Activated CD4-positive, alpha-beta T cell treated with anti-CD3 and anti-CD28 coated beads for 36 hours (primary cell): ENCODE data around the gene CORO2A. TPM values are rescaled to one million over a fixed set of nuclear protein-coding genes. Genes with fewer than 3 reads are reported as not detected.
"Not testable (repeated sequence)": the region's sequence is repeated elsewhere in the genome, so short reads cannot be mapped to it uniquely, and the experiment has no call there.

Source experiments
- ATAC-seq: fragments of 200-7000 bp; cut with Tn5 transposase; one replicate; pipeline ENCODE4 v1.10.0; 2021; ENCODE audit warnings: mild to moderate bottlenecking, moderate library complexity
- CTCF ChIA-PET: fragments of 350-600 bp; sonication (Branson Sonifier 250); formaldehyde crosslinking; loops from one replicate; lab custom pipeline; 2021; ENCODE audit warnings: antibody characterized with exemption; lab: Charles Lee
- POLR2A ChIA-PET: fragments of 350-600 bp; sonication (Branson Sonifier 250); formaldehyde crosslinking; loops from one replicate; lab custom pipeline; 2021; ENCODE audit warnings: antibody characterized with exemption, inconsistent platforms; lab: Charles Lee
- DNase-seq: peaks from one replicate; pipeline ENCODE4 v3.0.0-alpha.2; 2020
- H3K27ac Mint-ChIP-seq: one replicate; pipeline ENCODE4 v1.8.0; 2021; ENCODE audit warnings: mixed read lengths
- H3K27me3 Mint-ChIP-seq: one replicate; pipeline ENCODE4 v1.8.0; 2021; ENCODE audit warnings: mixed read lengths
- H3K36me3 Mint-ChIP-seq: one replicate; pipeline ENCODE4 v1.8.0; 2021; ENCODE audit warnings: low read depth, mixed read lengths
- H3K4me1 Mint-ChIP-seq: one replicate; pipeline ENCODE4 v1.8.0; 2021; ENCODE audit warnings: mixed read lengths
- H3K4me3 Mint-ChIP-seq: one replicate; pipeline ENCODE4 v1.8.0; 2021; ENCODE audit warnings: mild to moderate bottlenecking, moderate library complexity, mixed read lengths
- H3K9me3 Mint-ChIP-seq: one replicate; pipeline ENCODE4 v1.8.0; 2021; ENCODE audit warnings: low read depth, mixed read lengths
- intact Hi-C, 2 experiments: fragments of 100-400 bp; cut with DNase I in 1 of 2; cut with micrococcal nuclease in 1 of 2; formaldehyde crosslinking; loops; one replicate each; pipeline versions ENCODE4 v1.14.2 to v1.15.1; 2022 to 2024; cut with DNase I, micrococcal nuclease
- total RNA-seq, 2 experiments: library from RNA; stranded (reverse); gene quantifications; one replicate each; pipeline ENCODE4 v1.2.3, GENCODE V29; 2021

Gene CORO2A
- total RNA-seq, 2 experiments from 2014 or later = 9.7 to 10.3 TPM

- Mint-ChIP-seq H3K4me1 (peaks cover 25% of the 10 kb centered on the region), H3K9me3 (no peaks in the 10 kb centered on the region), H3K36me3 (no peaks in the 10 kb centered on the region), H3K27ac (no peak overlapping the region), H3K4me3 (no peak overlapping the region), H3K27me3 (no peaks in the 10 kb centered on the region)
- no peak for ATAC-seq
- POLR2A ChIA-PET = interaction anchor here (0.5 kb wide), 1 partner anchor 56 kb away, joined by 12 read pairs; no protein-coding TSS in a partner anchor
- DNase-seq = no peak
- CTCF ChIA-PET = interaction anchor here (1.0 kb wide), 1 partner anchor 10 kb away, joined by 3 read pairs; no protein-coding TSS in a partner anchor
- intact Hi-C loops = no loop called here
Measured at GRCh38 chr9:98180996-98181395, 11.4 kb downstream of the CORO2A start.

GRCh38 chr9:98178874-98179850 lies 13.3 kb downstream of the CORO2A start:
- no peak overlapping the region for H3K4me3 Mint-ChIP-seq
- H3K36me3 Mint-ChIP-seq = no peaks in the 10 kb centered on the region
- ChIA-PET POLR2A (no interaction called here), CTCF (interaction anchor here (0.8 to 2.4 kb wide), 7 partner anchors 9 to 51 kb away, joined by 3 to 7 read pairs (median 3); partner anchors contain the start of gene CORO2A)
- no peaks in the 10 kb centered on the region for H3K9me3 Mint-ChIP-seq
- ATAC-seq = no peak
- H3K4me1 Mint-ChIP-seq = peaks cover 29% of the 10 kb centered on the region
- intact Hi-C loops = no loop called here
- DNase-seq = no peak
- H3K27ac Mint-ChIP-seq = no peak overlapping the region
- H3K27me3 Mint-ChIP-seq = no peaks in the 10 kb centered on the region

- H3K36me3 Mint-ChIP-seq = no peaks in the 10 kb centered on the region
- ATAC-seq (no peak), DNase-seq (no peak)
- intact Hi-C loops = no loop called here
- no peaks in the 10 kb centered on the region for H3K9me3 Mint-ChIP-seq
- H3K4me3 Mint-ChIP-seq = no peak overlapping the region
- ChIA-PET CTCF (interaction anchor here (0.6 kb wide), 1 partner anchor 11 kb away, joined by 3 read pairs; no protein-coding TSS in a partner anchor), POLR2A (interaction anchor here (0.5 kb wide), 1 partner anchor 496 kb away, joined by 4 read pairs; no protein-coding TSS in a partner anchor)
- peaks cover 23% of the 10 kb centered on the region for H3K4me1 Mint-ChIP-seq
- peak overlapping the region; percentile 19 for H3K27ac Mint-ChIP-seq
- no peaks in the 10 kb centered on the region for H3K27me3 Mint-ChIP-seq
Measured at GRCh38 chr9:98176391-98177259, 15.8 kb downstream of the CORO2A start.

GRCh38 chr9:98175762-98176161 lies 16.7 kb downstream of the CORO2A start:
- ChIA-PET POLR2A (no interaction called here), CTCF (interaction anchor here (1.1 kb wide), 1 partner anchor 30 kb away, joined by 3 read pairs; no protein-coding TSS in a partner anchor)
- Mint-ChIP-seq H3K4me1 (peaks cover 21% of the 10 kb centered on the region), H3K27ac (no peak overlapping the region), H3K9me3 (no peaks in the 10 kb centered on the region), H3K4me3 (no peak overlapping the region), H3K27me3 (no peaks in the 10 kb centered on the region), H3K36me3 (no peaks in the 10 kb centered on the region)
- ATAC-seq (no peak), DNase-seq (no peak)
- intact Hi-C loops = no loop called here

- ATAC-seq = no peak
- no peak for DNase-seq
- POLR2A ChIA-PET = no interaction called here
- no peaks in the 10 kb centered on the region for H3K9me3 Mint-ChIP-seq
- no peak overlapping the region for H3K27ac Mint-ChIP-seq
- intact Hi-C loops = no loop called here
- CTCF ChIA-PET = interaction anchor here (1.1 kb wide), 2 partner anchors 30 to 100 kb away, joined by 3 read pairs; no protein-coding TSS in a partner anchor
- H3K4me3 Mint-ChIP-seq = no peak overlapping the region
- H3K27me3 Mint-ChIP-seq = no peaks in the 10 kb centered on the region
- no peaks in the 10 kb centered on the region for H3K36me3 Mint-ChIP-seq
- peaks cover 18% of the 10 kb centered on the region for H3K4me1 Mint-ChIP-seq
Measured at GRCh38 chr9:98175028-98175569, 17.3 kb downstream of the CORO2A start.

- H3K4me3 Mint-ChIP-seq, POLR2A ChIA-PET, H3K27ac Mint-ChIP-seq, H3K27me3 Mint-ChIP-seq, intact Hi-C loops, H3K9me3 Mint-ChIP-seq, H3K36me3 Mint-ChIP-seq, ATAC-seq, DNase-seq: not testable (repeated sequence)
- H3K4me1 Mint-ChIP-seq = peaks cover 20% of the 10 kb centered on the region
- CTCF ChIA-PET = interaction anchor here (1.1 kb wide), 1 partner anchor 100 kb away, joined by 3 read pairs; no protein-coding TSS in a partner anchor
Measured at GRCh38 chr9:98174502-98174918, 17.9 kb downstream of the CORO2A start.

- intact Hi-C loops = no loop called here
- Mint-ChIP-seq H3K36me3 (no peaks in the 10 kb centered on the region), H3K4me1 (peaks cover 26% of the 10 kb centered on the region), H3K27ac (no peak overlapping the region), H3K4me3 (no peak overlapping the region), H3K9me3 (no peaks in the 10 kb centered on the region), H3K27me3 (no peaks in the 10 kb centered on the region)
- DNase-seq = no peak
- ChIA-PET CTCF (no interaction called here), POLR2A (interaction anchor here (0.6 kb wide), 1 partner anchor 121 kb away, joined by 4 read pairs; no protein-coding TSS in a partner anchor)
- no peak for ATAC-seq
Measured at GRCh38 chr9:98173181-98173580, 19.3 kb downstream of the CORO2A start.

- Mint-ChIP-seq H3K4me3 (no peak overlapping the region), H3K27me3 (no peaks in the 10 kb centered on the region), H3K27ac (no peak overlapping the region), H3K9me3 (no peaks in the 10 kb centered on the region), H3K4me1 (peaks cover 29% of the 10 kb centered on the region), H3K36me3 (no peaks in the 10 kb centered on the region)
- intact Hi-C loops = no loop called here
- no peak for ATAC-seq
- no peak for DNase-seq
- CTCF ChIA-PET = no interaction called here
- POLR2A ChIA-PET = interaction anchor here (0.6 kb wide), 1 partner anchor 120 kb away, joined by 4 read pairs; no protein-coding TSS in a partner anchor
Measured at GRCh38 chr9:98172604-98173003, 19.8 kb downstream of the CORO2A start.

GRCh38 chr9:98171176-98171925 lies 21.1 kb downstream of the CORO2A start:
- H3K4me3 Mint-ChIP-seq = no peak overlapping the region
- no peak for DNase-seq
- intact Hi-C loops = no loop called here
- no peaks in the 10 kb centered on the region for H3K36me3 Mint-ChIP-seq
- POLR2A ChIA-PET = no interaction called here
- no peaks in the 10 kb centered on the region for H3K9me3 Mint-ChIP-seq
- H3K27ac Mint-ChIP-seq = no peak overlapping the region
- H3K27me3 Mint-ChIP-seq = no peaks in the 10 kb centered on the region
- H3K4me1 Mint-ChIP-seq = peaks cover 25% of the 10 kb centered on the region
- ATAC-seq = no peak
- CTCF ChIA-PET = interaction anchor here (1.0 to 1.8 kb wide), 3 partner anchors 9 to 97 kb away, joined by 3 to 4 read pairs (median 3); no protein-coding TSS in a partner anchor

GRCh38 chr9:98168941-98169488 lies 23.4 kb downstream of the CORO2A start:
- Mint-ChIP-seq H3K9me3 (no peaks in the 10 kb centered on the region), H3K4me3 (no peak overlapping the region), H3K27ac (peak overlapping the region; percentile 47), H3K4me1 (peaks cover 28% of the 10 kb centered on the region), H3K27me3 (no peaks in the 10 kb centered on the region), H3K36me3 (no peaks in the 10 kb centered on the region)
- ChIA-PET CTCF (interaction anchor here (0.6 kb wide), 1 partner anchor 35 kb away, joined by 4 read pairs; no protein-coding TSS in a partner anchor), POLR2A (no interaction called here)
- peak; percentile 97 for ATAC-seq
- intact Hi-C loops = no loop called here
- DNase-seq = peak; percentile 61
